ENCODE measurements around the gene STX18.
"Not testable (repeated sequence)": the region's sequence is repeated elsewhere in the genome, so short reads cannot be mapped to it uniquely, and the experiment has no call there.

Gene STX18

DNA sequence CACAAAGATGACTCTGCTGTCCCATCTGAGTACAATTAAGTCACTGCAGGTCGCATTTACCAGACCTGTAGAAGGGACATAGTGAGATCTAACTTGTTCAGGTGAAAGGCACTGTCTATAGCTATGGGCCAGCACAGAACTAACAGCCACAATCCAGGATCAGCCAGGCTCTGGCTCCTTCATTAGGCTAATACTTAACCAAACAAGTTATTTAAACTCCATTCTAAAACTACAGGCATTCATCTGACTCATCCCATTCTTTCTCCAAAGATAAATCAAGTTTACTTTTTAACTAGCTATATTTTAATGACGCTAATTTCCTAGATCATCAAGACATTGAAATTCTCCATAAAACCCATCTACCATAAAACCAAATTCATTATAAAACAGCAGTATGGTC, 62.5 kb downstream of the STX18 start:
- TF ChIP-seq, protein P1, sequence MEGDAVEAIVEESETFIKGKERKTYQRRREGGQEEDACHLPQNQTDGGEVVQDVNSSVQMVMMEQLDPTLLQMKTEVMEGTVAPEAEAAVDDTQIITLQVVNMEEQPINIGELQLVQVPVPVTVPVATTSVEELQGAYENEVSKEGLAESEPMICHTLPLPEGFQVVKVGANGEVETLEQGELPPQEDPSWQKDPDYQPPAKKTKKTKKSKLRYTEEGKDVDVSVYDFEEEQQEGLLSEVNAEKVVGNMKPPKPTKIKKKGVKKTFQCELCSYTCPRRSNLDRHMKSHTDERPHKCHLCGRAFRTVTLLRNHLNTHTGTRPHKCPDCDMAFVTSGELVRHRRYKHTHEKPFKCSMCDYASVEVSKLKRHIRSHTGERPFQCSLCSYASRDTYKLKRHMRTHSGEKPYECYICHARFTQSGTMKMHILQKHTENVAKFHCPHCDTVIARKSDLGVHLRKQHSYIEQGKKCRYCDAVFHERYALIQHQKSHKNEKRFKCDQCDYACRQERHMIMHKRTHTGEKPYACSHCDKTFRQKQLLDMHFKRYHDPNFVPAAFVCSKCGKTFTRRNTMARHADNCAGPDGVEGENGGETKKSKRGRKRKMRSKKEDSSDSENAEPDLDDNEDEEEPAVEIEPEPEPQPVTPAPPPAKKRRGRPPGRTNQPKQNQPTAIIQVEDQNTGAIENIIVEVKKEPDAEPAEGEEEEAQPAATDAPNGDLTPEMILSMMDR (IDR thresholded peaks at IDR 0.05; ENCODE audit: extremely low read depth, missing control alignments): no peak
- no peak for DNase-seq (ENCODE audit: low spot score)

- TF ChIP-seq, protein P1 (IDR thresholded peaks at IDR 0.05; ENCODE audit: extremely low read depth, missing control alignments): no peak
- DNase-seq (ENCODE audit: low spot score): no peak
Measured at GRCh38 chr4:4477796-4478195, 64.1 kb downstream of the STX18 start.

GRCh38 chr4:4477391-4477790, 64.5 kb downstream of the STX18 start:
- no peak for DNase-seq (ENCODE audit: low spot score)
- TF ChIP-seq, protein P1 (IDR thresholded peaks at IDR 0.05; ENCODE audit: extremely low read depth, missing control alignments): no peak

DNA sequence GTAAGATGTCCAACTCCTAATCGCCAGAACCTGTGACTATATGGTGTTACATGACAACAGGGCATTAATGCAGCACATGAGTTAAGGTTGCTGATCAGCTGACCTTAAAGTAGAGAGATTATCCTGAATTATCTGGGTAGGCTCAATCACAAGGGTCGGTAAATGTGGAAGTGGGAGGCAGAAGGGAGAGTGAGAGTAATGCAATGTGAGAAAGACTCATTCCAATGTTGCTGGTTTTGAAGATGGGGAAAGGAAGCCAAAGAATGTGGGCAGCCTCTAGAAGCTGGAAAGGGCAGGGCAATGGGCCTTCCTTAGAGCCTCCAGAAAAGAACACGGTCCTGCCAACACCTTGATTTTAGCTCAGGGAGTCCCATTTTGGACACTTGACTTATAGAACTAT, 67.4 kb downstream of the STX18 start:
- TF ChIP-seq, protein P1 (IDR thresholded peaks at IDR 0.05; ENCODE audit: extremely low read depth, missing control alignments): no peak
- no peak for DNase-seq (ENCODE audit: low spot score)

- DNase-seq (ENCODE audit: low spot score): no peak
- TF ChIP-seq, protein P1 (IDR thresholded peaks at IDR 0.05; ENCODE audit: extremely low read depth, missing control alignments): no peak
Measured at GRCh38 chr4:4472344-4472958, 69.4 kb downstream of the STX18 start.

DNA sequence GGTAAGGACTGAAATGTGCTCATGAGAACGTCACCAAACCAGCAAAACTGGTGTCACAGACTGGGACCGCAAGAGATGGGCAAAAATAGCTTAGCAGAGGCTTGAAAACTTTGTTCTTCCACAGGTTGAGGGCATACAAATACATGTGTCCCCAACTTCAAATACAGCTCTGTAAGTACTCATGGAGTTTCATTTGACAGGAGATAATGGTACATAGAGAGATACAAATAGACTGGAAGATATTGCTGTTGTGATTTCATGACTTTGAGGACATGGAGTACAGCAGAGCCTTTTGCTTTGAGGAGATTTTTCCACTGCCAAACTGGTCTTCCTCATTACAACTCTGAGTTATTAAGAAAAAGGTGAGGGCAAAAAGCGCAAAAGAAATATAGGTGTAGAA, 70.7 kb downstream of the STX18 start:
- TF ChIP-seq, protein P1 (IDR thresholded peaks at IDR 0.05; ENCODE audit: extremely low read depth, missing control alignments): no peak

GRCh38 chr4:4470208-4470607, 71.6 kb downstream of the STX18 start:
- no peak for DNase-seq (ENCODE audit: low spot score)
- TF ChIP-seq, protein P1 (IDR thresholded peaks at IDR 0.05; ENCODE audit: extremely low read depth, missing control alignments): no peak

More for the DNA sequence above, 70.7 kb downstream of the STX18 start:
- no peak for DNase-seq (ENCODE audit: low spot score)

GRCh38 chr4:4465238-4465637, 76.6 kb downstream of the STX18 start:
- not testable (repeated sequence) for DNase-seq (ENCODE audit: low spot score)
